PFSK-1 (cell line): ENCODE measurements around the gene TOMM70.

Experiments used
- FOXP2 ChIP-seq: optimal IDR thresholded peaks from 2 replicates; pipeline ENCODE3; 2011; ENCODE audit warnings: borderline replicate concordance, control low read depth, inconsistent platforms; ENCODE audit not compliant: insufficient read depth; ENCODE audit errors: extremely low read length, extremely low read depth
- POLR2AphosphoS5 ChIP-seq: IDR thresholded peaks from 2 replicates; pipeline ENCODE4 v1.6.1; 2012; ENCODE audit warnings: low read depth, mild to moderate bottlenecking, control low read depth, low read length, moderate library complexity
- SIN3A ChIP-seq: IDR thresholded peaks from 2 replicates; pipeline ENCODE4 v1.6.1; 2012; ENCODE audit warnings: mild to moderate bottlenecking, low read length, moderate library complexity, borderline replicate concordance; ENCODE audit not compliant: insufficient read depth
- TAF1 ChIP-seq: IDR thresholded peaks from 2 replicates; pipeline ENCODE4 v1.6.1; 2012; ENCODE audit warnings: low read length, control low read depth, borderline replicate concordance; ENCODE audit not compliant: insufficient read depth
- TF ChIP-seq, protein P1 (sequence below), 2 experiments: IDR thresholded peaks; 2 replicates each; pipeline versions ENCODE4 v1.6.1 to v1.8.0; 2011 to 2012; ENCODE audit warnings: low read depth in 2 of 2, low read length in 2 of 2, control low read depth in 1 of 2, inconsistent platforms in 1 of 2, mild to moderate bottlenecking in 1 of 2, moderate library complexity in 1 of 2; ENCODE audit not compliant: insufficient read depth in 1 of 2

Gene TOMM70

DNA sequence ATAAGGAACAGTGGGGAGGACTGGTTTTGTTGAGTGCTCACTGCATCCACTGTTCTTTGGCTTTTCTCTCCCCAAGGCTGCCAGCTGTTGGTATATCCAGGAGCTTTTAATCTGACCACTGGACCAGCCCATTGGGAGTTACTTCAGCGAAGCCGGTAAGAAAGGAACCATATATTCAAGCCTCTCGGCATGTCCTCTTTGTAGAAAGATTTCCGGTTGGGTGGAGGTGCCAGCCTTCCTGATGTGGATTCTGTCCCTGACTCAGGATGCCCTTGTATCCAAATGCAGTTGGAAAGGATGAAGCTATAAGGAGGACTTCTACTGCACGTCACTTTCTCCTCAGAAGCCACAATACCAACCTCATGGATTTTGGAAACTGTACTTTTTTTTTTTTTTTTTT is 52.2 kb downstream of the TOMM70 start:
- TF ChIP-seq, protein P1, sequence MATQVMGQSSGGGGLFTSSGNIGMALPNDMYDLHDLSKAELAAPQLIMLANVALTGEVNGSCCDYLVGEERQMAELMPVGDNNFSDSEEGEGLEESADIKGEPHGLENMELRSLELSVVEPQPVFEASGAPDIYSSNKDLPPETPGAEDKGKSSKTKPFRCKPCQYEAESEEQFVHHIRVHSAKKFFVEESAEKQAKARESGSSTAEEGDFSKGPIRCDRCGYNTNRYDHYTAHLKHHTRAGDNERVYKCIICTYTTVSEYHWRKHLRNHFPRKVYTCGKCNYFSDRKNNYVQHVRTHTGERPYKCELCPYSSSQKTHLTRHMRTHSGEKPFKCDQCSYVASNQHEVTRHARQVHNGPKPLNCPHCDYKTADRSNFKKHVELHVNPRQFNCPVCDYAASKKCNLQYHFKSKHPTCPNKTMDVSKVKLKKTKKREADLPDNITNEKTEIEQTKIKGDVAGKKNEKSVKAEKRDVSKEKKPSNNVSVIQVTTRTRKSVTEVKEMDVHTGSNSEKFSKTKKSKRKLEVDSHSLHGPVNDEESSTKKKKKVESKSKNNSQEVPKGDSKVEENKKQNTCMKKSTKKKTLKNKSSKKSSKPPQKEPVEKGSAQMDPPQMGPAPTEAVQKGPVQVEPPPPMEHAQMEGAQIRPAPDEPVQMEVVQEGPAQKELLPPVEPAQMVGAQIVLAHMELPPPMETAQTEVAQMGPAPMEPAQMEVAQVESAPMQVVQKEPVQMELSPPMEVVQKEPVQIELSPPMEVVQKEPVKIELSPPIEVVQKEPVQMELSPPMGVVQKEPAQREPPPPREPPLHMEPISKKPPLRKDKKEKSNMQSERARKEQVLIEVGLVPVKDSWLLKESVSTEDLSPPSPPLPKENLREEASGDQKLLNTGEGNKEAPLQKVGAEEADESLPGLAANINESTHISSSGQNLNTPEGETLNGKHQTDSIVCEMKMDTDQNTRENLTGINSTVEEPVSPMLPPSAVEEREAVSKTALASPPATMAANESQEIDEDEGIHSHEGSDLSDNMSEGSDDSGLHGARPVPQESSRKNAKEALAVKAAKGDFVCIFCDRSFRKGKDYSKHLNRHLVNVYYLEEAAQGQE (IDR thresholded peaks at IDR 0.05; ENCODE audit: insufficient read depth in 1 of 2, low read depth in 2 of 2, low read length in 2 of 2), result no peak
- no peak for TF ChIP-seq FOXP2
- TF ChIP-seq TAF1, result no peak
- TF ChIP-seq SIN3A, result no peak
- TF ChIP-seq POLR2AphosphoS5, result no peak

DNA sequence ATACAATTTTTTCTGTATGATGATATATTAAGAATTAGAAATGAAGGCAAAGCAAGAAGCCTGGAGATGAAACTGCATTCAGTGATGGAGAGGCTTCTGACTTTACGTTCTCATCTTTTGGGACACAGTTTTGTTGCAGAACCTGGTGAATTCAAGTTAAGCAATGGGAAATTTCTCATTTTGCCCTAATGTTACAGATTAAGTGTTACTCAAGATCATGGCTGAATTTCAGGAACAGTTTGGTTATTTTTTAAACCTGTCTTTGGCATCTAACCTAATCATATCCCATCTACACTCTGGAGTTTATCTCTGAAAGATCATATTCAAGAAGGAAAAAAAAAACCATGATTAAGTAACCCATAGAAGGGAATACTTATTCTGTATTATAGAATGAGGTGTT is 60.4 kb downstream of the TOMM70 start:
- TF ChIP-seq SIN3A (no peak), FOXP2 (no peak), TAF1 (no peak), POLR2AphosphoS5 (no peak)
- TF ChIP-seq, protein P1 (IDR thresholded peaks at IDR 0.05; ENCODE audit: insufficient read depth in 1 of 2, low read depth in 2 of 2, low read length in 2 of 2), result no peak

DNA sequence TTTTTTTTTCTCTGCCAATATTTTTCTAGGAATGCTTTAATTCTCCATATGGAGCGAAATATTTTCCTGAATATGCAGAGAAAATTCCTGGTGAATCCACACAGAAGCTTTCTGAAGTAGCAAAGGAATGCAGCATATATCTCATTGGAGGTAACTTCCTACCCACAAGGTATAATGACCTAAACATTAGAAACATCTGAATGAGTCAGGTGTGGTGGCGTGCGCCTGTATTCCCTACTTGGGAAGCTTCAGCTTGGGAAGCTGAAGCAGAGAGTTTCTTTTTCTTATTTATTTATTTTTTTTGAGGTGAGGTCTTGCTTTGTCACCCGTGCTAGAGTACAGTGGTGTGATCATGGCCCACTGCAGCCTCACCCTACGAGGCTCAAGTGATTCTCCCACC is 61.1 kb downstream of the TOMM70 start:
- TF ChIP-seq FOXP2, result no peak
- TF ChIP-seq SIN3A, result no peak
- TF ChIP-seq, protein P1 (IDR thresholded peaks at IDR 0.05; ENCODE audit: insufficient read depth in 1 of 2, low read depth in 2 of 2, low read length in 2 of 2), result no peak
- TF ChIP-seq TAF1, result no peak
- TF ChIP-seq POLR2AphosphoS5, result no peak

DNA sequence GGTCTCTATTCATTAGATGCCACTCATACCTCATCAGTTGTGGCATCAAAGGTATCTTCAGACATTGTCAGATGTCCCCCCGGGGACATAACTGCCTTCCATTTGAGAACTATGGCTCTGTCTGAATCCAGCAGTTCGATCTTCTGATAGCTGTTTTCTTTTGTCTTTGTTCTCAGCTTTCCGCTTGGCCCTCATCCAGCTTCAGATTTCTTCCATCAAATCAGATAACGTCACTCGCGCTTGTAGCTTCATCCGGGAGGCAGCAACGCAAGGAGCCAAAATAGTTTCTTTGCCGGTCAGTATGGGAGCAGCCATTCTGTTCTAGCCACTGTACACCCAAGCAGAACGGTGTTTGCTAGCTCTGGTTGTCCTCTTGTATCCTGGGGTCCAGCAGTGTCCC is 62.0 kb downstream of the TOMM70 start:
- no peak for TF ChIP-seq FOXP2
- no peak for TF ChIP-seq POLR2AphosphoS5
- TF ChIP-seq, protein P1 (IDR thresholded peaks at IDR 0.05; ENCODE audit: insufficient read depth in 1 of 2, low read depth in 2 of 2, low read length in 2 of 2), result no peak
- no peak for TF ChIP-seq TAF1

DNA sequence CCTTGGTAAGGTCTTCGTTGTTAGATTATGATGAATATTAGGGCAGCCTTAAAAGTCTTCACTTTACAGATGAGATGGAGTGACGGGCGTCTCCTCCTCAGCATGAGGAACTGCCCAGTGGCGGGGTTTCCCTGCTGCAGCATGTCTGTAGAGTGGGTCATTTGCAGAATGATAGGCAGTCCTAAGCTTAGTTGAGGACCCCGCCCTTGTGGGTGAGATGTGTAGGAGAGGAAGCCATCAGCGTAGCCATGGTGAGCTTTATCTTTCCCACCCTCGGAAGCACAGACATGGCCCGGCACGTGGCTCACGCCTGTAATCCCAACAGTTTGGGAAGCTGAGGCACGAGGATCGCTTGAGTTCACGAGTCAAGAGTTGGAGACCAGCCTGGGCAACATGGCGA is 65.5 kb downstream of the TOMM70 start:
- TF ChIP-seq FOXP2, result no peak
- no peak for TF ChIP-seq SIN3A
- TF ChIP-seq, protein P1 (IDR thresholded peaks at IDR 0.05; ENCODE audit: insufficient read depth in 1 of 2, low read depth in 2 of 2, low read length in 2 of 2), result no peak
- TF ChIP-seq POLR2AphosphoS5, result no peak
- TF ChIP-seq TAF1, result no peak
